GM21786 (cell line): ENCODE measurements around the gene BAIAP2L2.
"Not testable (repeated sequence)": the region's sequence is repeated elsewhere in the genome, so short reads cannot be mapped to it uniquely, and the experiment has no call there.

ENCODE experiments used
- ATAC-seq: cut with Tn5 transposase; IDR thresholded peaks from one replicate; pipeline ENCODE4 v1.9.1; 2021; ENCODE audit not compliant: unreplicated experiment

Gene BAIAP2L2

GRCh38 chr22:38040953-38041759 lies 69.3 kb downstream of the BAIAP2L2 start:
- no peak for ATAC-seq

GRCh38 chr22:38038890-38039812 lies 71.3 kb downstream of the BAIAP2L2 start:
- no peak for ATAC-seq

GRCh38 chr22:38038426-38038825 lies 72.1 kb downstream of the BAIAP2L2 start:
- ATAC-seq: no peak

- ATAC-seq: not testable (repeated sequence)
Observed at GRCh38 chr22:38037367-38038150, 72.9 kb downstream of the BAIAP2L2 start.

- ATAC-seq: no peak
Observed at GRCh38 chr22:38036392-38037062, 74.0 kb downstream of the BAIAP2L2 start.

- no peak for ATAC-seq
Observed at GRCh38 chr22:38035530-38035885, 75.0 kb downstream of the BAIAP2L2 start.
